ENCODE data around the gene APOB.

The APOB gene

DNA sequence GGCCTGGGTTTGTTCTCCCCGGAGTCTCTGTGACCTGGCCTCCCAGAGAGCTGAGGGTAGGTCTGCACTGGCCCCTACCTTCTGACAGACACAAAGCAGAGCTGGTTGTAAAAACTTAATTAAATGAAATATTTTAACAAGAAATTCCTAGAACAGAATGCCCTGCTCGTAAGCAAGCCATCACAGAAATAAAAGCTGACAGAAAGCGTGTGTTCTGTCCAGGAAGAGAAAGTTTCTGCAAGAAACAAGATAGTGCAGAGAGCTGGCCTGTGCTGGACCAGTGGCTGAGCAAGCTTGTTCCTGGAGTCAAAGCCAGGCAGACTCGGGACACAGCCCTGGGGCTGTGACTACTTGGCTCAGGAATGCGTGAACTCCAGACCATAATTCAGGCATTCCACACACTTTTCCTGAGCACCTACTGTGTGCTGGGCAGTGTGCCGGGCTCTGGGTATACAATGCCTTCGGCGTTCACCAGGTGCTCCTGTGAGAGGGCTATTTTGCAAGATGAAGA is 51.6 kb downstream of the APOB start:
- Histone ChIP-seq H3K27ac (replicated peaks) (no peak overlapping the region), H3K4me3 (replicated peaks; ENCODE audit: insufficient read depth, low read length) (no peak overlapping the region), H3K27me3 (ENCODE audit: insufficient read depth, poor library complexity, severe bottlenecking) (no peaks in the 10 kb centered on the region)
- no peak for DNase-seq (ENCODE audit: low read depth in 1 of 2, low spot score in 1 of 2)
- no peak for TF ChIP-seq SPI1 (IDR thresholded peaks at IDR 0.05; ENCODE audit: borderline replicate concordance, low read depth)
- TF ChIP-seq GABPA (IDR thresholded peaks at IDR 0.05; ENCODE audit: low read depth), result no peak
- no peak for TF ChIP-seq REST (IDR thresholded peaks at IDR 0.05; ENCODE audit: insufficient replicate concordance, low read depth)
- no peak for TF ChIP-seq POLR2AphosphoS5 (IDR thresholded peaks at IDR 0.05; ENCODE audit: low read depth)
- no peak for TF ChIP-seq CTCF (IDR thresholded peaks at IDR 0.05; ENCODE audit: insufficient read depth, low read length)

DNA sequence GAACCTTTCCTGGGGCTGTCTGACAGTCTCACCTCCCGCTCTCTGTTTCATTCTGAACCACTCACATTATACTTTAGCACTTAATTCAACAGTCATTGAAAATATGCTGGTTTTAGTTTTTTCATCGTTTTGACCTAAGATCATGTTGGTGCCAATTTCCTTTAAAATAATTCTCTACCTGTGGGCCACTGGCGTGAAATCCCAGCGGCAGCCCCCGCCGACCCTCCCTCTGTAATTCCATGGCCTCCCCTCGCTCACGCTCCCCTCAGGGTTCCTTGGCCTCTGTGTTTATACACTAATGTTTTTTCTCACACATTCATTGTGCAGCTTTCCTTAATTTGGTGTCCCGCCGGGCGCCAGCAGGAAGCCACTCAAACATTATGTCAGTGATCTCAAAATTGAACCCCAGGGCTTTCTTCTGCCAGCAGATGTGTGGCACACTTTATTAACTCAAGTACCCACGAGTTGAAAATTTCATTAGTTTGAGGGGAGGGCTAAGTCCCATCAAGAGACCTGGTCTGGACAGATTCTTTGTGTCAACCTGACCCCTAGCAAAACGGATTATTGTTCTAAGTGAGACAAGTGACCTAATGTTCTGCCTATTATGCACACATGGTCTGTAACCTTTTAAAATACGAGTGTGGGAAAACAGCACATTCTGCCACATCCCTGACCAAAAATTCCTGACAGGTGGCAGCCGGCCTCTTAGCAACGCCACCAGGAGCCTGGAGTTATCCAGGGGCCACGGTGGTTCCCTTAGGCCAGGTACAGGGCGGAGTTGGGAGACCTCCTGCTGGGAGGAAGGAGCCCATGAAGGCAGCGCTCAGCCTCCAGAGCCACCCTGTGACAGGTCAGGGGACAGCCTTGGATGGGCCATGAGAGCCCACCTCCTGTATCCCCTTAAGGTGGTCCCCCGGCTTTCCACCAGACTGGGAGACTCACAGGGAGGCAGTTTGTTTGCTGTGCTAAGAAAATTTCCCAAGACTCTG is 53.1 kb downstream of the APOB start:
- Histone ChIP-seq H3K4me3 (replicated peaks; ENCODE audit: insufficient read depth, low read length) (no peak overlapping the region), H3K27ac (replicated peaks) (no peak overlapping the region), H3K27me3 (ENCODE audit: insufficient read depth, poor library complexity, severe bottlenecking) (no peaks in the 10 kb centered on the region)
- TF ChIP-seq REST (IDR thresholded peaks at IDR 0.05; ENCODE audit: insufficient replicate concordance, low read depth), result no peak
- TF ChIP-seq SPI1 (IDR thresholded peaks at IDR 0.05; ENCODE audit: borderline replicate concordance, low read depth), result no peak
- no peak for TF ChIP-seq GABPA (IDR thresholded peaks at IDR 0.05; ENCODE audit: low read depth)
- TF ChIP-seq POLR2AphosphoS5 (IDR thresholded peaks at IDR 0.05; ENCODE audit: low read depth), result no peak
- no peak for TF ChIP-seq CTCF (IDR thresholded peaks at IDR 0.05; ENCODE audit: insufficient read depth, low read length)
- DNase-seq (ENCODE audit: low read depth in 1 of 2, low spot score in 1 of 2), result no peak

DNA sequence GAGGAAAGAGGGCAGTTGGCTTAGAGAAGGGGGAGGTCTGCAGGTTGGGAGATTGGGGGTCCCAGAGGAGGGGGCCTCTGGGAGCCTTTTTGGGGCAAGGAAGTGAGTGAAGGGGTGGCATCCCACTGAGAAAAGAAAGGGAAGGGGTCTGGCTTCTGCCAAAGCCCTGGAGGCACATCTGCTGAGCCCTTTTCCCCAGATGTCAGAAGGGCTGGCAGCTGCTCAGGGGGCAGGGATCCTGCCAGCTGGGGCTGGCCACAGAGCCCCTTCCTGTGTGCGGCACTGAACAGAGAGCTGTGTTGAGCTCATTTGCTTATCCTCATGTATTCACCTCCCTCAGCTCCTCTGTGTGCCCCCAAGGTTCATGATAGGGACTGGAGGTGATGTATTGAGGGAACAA is 54.5 kb downstream of the APOB start:
- no peak overlapping the region for H3K4me3 ChIP-seq (replicated peaks; ENCODE audit: insufficient read depth, low read length)
- H3K27me3 ChIP-seq (ENCODE audit: insufficient read depth, poor library complexity, severe bottlenecking), result no peaks in the 10 kb centered on the region
- H3K27ac ChIP-seq (replicated peaks), result no peak overlapping the region
- TF ChIP-seq SPI1 (IDR thresholded peaks at IDR 0.05; ENCODE audit: borderline replicate concordance, low read depth) (no peak), CTCF (IDR thresholded peaks at IDR 0.05; ENCODE audit: insufficient read depth, low read length) (no peak), REST (IDR thresholded peaks at IDR 0.05; ENCODE audit: insufficient replicate concordance, low read depth) (no peak), GABPA (IDR thresholded peaks at IDR 0.05; ENCODE audit: low read depth) (no peak), POLR2AphosphoS5 (IDR thresholded peaks at IDR 0.05; ENCODE audit: low read depth) (no peak)
- DNase-seq (ENCODE audit: low read depth in 1 of 2, low spot score in 1 of 2), result no peak

Measured in HL-60 (cell line).